ENCODE results near the gene EXOC4. TPM values are rescaled to one million over a fixed set of nuclear protein-coding genes. Genes with fewer than 3 reads are reported as not detected.

Gene EXOC4
- polyA plus RNA-seq, 1 experiment, result 45.9 TPM

DNA sequence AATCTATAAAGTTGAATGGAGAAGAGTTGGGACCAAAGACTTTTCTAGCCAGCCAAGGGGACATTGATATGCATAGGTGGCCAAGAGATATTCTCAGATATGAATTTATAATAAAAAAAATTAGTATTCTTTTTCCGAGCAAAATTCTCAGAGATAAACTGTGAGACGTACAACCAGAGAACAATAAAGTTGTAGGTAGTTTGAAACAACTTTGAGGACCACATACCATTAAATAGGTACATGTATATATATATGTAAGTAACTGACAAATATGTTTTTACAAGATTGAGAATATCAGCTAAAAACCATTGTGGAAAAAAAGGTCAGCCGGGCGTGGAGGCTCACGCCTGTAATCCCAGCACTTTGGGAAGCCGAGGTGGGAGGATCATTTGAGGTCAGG, 56.5 kb downstream of the EXOC4 start:
- ChIA-PET POLR2A (no interaction called here), CTCF (no interaction called here)
- Histone ChIP-seq H3K27me3 (ENCODE audit: control insufficient read depth, insufficient read depth, low read length) (no peaks in the 10 kb centered on the region), H3K36me3 (ENCODE audit: control insufficient read depth, insufficient read depth, low read length) (peaks cover 3% of the 10 kb centered on the region), H3K4me3 (ENCODE audit: low read depth, low read length) (no peak overlapping the region)
- DNase-seq (ENCODE audit: low read depth), result no peak
- TF ChIP-seq, protein P1, sequence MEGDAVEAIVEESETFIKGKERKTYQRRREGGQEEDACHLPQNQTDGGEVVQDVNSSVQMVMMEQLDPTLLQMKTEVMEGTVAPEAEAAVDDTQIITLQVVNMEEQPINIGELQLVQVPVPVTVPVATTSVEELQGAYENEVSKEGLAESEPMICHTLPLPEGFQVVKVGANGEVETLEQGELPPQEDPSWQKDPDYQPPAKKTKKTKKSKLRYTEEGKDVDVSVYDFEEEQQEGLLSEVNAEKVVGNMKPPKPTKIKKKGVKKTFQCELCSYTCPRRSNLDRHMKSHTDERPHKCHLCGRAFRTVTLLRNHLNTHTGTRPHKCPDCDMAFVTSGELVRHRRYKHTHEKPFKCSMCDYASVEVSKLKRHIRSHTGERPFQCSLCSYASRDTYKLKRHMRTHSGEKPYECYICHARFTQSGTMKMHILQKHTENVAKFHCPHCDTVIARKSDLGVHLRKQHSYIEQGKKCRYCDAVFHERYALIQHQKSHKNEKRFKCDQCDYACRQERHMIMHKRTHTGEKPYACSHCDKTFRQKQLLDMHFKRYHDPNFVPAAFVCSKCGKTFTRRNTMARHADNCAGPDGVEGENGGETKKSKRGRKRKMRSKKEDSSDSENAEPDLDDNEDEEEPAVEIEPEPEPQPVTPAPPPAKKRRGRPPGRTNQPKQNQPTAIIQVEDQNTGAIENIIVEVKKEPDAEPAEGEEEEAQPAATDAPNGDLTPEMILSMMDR (IDR thresholded peaks at IDR 0.05; ENCODE audit: insufficient read depth, low read depth, low read length), result no peak

DNA sequence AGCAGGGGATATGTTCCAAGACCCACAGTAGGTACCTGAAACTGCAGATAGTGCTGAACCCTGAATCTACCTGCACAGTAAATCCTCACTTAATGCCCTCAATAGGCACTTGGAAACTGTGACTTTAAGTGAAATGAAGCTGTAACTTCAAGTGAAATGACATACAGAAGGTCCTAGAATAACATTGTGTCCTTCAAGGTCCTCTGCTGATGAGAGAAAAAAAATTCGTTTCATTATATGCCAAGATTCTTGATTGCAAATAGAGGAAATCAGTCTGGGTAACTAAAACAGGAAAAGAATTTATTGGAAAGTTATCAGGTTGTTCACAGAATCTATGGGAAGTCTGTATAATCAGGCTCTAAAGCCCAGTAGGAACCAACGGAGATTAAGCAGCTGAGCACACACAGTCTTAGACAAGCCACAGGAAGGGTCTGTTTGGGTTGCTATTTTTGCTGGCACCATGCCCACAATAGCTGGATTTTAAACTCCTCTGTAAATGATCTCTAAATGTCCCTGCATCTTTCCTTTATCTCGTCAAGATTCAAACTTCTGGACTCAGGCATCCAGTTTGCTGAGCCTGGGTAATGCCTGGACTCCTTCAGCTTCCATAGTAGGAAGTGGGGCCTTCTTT, 57.5 kb downstream of the EXOC4 start:
- Histone ChIP-seq H3K27me3 (ENCODE audit: control insufficient read depth, insufficient read depth, low read length) (no peaks in the 10 kb centered on the region), H3K36me3 (ENCODE audit: control insufficient read depth, insufficient read depth, low read length) (peaks cover 3% of the 10 kb centered on the region), H3K4me3 (ENCODE audit: low read depth, low read length) (no peak overlapping the region)
- DNase-seq (ENCODE audit: low read depth), result no peak
- CTCF ChIA-PET, result interaction anchor here (0.8 kb wide), 1 partner anchor 9 kb away, joined by 4 read pairs; no protein-coding TSS in a partner anchor
- TF ChIP-seq, protein P1 (IDR thresholded peaks at IDR 0.05; ENCODE audit: insufficient read depth, low read depth, low read length), result no peak
- POLR2A ChIA-PET, result interaction anchor here (0.7 kb wide), 1 partner anchor 644 kb away, joined by 4 read pairs; no protein-coding TSS in a partner anchor

DNA sequence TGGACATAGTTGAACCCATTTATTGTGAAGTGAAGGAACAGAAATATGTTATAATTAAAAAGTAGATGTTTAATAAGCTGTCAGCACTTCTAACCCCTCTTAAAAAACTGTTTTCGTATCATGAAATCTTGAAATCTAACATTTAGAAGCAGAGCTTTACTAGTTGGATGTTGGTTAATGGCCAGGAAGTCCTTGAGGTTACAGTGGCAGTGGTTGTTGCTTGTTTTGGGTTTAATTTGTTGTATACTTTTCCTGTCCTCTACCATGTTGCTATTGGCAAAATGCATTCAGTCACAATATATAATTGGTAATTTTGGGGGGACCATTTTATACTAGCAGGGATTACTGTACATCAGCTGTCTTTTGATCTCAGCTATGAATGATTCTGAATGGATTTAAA, 60.7 kb downstream of the EXOC4 start:
- ChIA-PET POLR2A (no interaction called here), CTCF (no interaction called here)
- no peak overlapping the region for H3K4me3 ChIP-seq (ENCODE audit: low read depth, low read length)
- TF ChIP-seq, protein P1 (IDR thresholded peaks at IDR 0.05; ENCODE audit: insufficient read depth, low read depth, low read length), result no peak
- no peaks in the 10 kb centered on the region for H3K27me3 ChIP-seq (ENCODE audit: control insufficient read depth, insufficient read depth, low read length)
- no peaks in the 10 kb centered on the region for H3K36me3 ChIP-seq (ENCODE audit: control insufficient read depth, insufficient read depth, low read length)
- DNase-seq (ENCODE audit: low read depth), result no peak

DNA sequence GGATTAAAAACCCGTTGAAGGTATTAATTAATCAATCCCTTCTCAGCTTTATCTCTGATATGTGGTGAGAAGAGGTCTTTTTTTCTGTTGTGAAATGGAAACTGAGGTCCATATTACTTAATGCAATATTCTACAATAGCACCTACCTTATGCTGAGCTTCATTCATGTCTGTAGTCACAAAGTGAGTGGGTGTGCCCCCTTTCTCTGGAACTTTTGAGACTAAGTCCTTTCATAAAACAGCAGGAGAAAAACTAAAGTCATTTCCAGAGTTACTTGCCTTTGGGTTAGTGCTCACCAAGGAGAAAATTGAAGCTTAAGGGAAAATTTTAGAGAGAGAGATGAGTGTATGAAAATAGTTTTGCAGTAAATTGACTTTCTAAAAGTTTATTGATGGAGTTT, 61.2 kb downstream of the EXOC4 start:
- DNase-seq (ENCODE audit: low read depth), result no peak
- H3K36me3 ChIP-seq (ENCODE audit: control insufficient read depth, insufficient read depth, low read length), result no peaks in the 10 kb centered on the region
- ChIA-PET CTCF (interaction anchor here (1.3 kb wide), 1 partner anchor 30 kb away, joined by 3 read pairs; no protein-coding TSS in a partner anchor), POLR2A (interaction anchor here (0.6 kb wide), 1 partner anchor 122 kb away, joined by 14 read pairs; no protein-coding TSS in a partner anchor)
- no peak overlapping the region for H3K4me3 ChIP-seq (ENCODE audit: low read depth, low read length)
- no peaks in the 10 kb centered on the region for H3K27me3 ChIP-seq (ENCODE audit: control insufficient read depth, insufficient read depth, low read length)
- TF ChIP-seq, protein P1 (IDR thresholded peaks at IDR 0.05; ENCODE audit: insufficient read depth, low read depth, low read length), result no peak

GRCh38 chr7:133315332-133316040, 62.6 kb downstream of the EXOC4 start:
- TF ChIP-seq, protein P1 (IDR thresholded peaks at IDR 0.05; ENCODE audit: insufficient read depth, low read depth, low read length), result no peak
- no peak for DNase-seq (ENCODE audit: low read depth)
- ChIA-PET CTCF (interaction anchor here (1.3 kb wide), 1 partner anchor 29 kb away, joined by 3 read pairs; no protein-coding TSS in a partner anchor), POLR2A (no interaction called here)
- Histone ChIP-seq H3K36me3 (ENCODE audit: control insufficient read depth, insufficient read depth, low read length) (no peaks in the 10 kb centered on the region; the same call in 1 of the 2 replicates), H3K4me3 (ENCODE audit: low read depth, low read length) (no peak overlapping the region), H3K27me3 (ENCODE audit: control insufficient read depth, insufficient read depth, low read length) (no peaks in the 10 kb centered on the region)
